GM19455 (cell line): ENCODE data around the gene KRT24.
A peak's percentile ranks its signal among the peaks of the same experiment; 100 is the strongest.

Experiments
- ATAC-seq: cut with Tn5 transposase; IDR thresholded peaks from one replicate; pipeline ENCODE4 v1.9.1; 2021; ENCODE audit not compliant: unreplicated experiment

KRT24 gene

DNA sequence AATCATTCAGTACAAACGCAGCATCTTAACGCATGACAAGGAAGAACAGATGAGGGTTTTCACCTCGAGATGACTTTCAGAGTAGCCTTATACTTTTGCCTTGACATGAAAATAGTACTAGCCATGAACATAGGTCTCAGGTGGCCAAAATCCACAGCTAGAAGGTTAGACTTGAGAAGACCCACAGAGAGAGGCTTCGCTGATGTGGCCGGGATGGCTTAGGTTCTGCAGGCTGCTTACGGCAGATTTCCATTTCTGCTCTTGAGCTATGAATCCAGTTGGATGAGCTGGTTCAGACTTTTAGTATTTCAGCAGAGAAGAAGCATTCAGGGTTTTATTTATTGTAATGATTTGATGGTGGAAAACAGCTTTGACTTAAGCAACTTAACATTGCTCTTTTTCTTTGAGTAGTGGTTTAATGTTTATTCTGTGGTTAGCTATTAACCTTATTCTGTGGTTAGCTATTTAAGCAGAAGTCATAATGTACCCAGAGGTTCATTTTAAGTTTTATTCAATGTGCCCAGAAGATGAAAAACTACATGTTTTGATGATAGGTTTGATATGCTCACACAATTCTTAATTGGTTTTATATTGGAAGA is 7.6 kb downstream of the KRT24 start:
- ATAC-seq = no peak

GRCh38 chr17:40694584-40694983 is 9.0 kb downstream of the KRT24 start:
- no peak for ATAC-seq

GRCh38 chr17:40687106-40687505 is 16.4 kb downstream of the KRT24 start:
- no peak for ATAC-seq

- no peak for ATAC-seq
These were observed 17.4 kb downstream of the KRT24 start for GRCh38 chr17:40686192-40686591.

DNA sequence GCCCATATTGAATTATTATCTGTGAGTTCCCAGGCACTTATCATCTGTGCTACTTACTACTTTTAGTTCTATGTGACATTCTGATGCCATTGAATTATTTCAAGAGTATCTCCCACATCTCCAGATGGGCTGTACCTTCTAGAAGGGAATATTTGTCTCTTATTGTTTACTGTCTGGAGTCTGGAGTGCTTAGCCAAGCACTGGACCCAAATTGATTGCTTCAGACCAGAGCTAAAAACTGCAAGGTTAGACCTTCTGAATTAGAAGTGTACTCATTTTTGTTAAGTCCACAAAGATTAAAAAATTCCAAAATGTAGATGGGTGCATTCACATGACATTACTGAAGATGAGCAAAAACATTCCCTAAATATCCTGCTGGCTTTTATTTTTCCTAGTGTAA is 22.6 kb downstream of the KRT24 start:
- no peak for ATAC-seq

DNA sequence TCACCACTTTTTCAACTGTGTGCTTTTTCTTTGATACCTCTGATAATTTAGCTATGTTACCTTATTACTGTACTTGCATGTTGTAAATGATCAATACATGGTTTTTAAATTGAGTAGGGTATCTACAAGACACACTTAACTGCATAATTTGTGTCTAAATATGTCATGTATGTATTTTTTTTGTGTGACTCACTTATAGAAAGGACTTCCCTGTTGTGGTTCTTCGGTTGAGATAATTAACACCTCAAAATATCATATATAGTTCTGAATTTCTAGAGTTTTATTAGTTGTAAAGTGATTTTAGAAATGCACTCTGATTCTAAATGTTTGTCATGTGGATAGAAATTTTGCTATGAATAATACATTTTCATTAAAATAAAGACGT is 24.0 kb downstream of the KRT24 start:
- ATAC-seq = no peak

DNA sequence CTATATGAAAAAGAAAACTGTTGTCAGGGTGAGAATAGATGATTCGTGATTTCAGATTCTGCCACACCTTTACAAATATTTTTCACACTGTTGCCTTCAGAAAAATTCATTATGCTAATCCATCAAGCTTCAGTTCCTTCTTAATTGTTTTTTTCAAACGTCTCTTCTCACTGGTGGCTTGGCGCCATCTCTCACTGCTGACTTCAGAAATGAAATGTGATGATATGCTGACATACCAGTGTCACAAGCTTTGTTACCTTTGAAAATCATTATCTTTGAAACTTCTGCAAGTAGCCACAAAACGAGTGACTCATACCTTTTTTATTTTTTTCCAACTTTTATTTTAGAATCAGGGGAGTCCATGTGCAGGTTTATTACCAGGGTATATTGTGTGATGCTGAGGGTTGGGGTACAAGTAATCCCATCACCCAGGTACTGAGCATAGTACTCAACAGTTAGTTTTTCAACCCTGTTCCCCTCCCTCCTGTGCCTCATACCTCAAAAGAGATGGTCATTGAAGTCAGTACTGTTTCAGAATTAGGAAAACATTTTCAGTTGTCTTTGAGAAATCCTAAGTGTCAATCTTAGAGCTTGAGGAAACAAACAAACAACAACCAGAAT is 24.5 kb downstream of the KRT24 start:
- no peak for ATAC-seq

DNA sequence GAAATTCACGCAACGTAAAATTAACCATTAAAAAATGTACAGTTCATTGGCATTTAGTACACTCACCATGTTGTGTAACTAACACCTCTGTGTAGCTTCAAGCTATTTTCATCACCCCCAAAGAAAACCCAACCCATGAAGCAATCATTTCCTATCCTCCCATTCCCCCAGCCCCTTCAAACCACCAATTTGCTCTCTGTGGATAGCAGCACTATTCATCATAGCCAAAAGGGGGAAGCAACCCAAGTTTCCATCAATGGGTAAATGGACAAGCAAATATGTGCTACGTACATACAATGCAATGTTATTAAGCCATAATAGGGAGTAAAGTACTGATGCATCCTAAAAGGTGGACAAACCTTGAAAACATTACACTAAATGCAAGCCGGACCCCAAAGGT is 27.6 kb downstream of the KRT24 start:
- ATAC-seq = no peak

DNA sequence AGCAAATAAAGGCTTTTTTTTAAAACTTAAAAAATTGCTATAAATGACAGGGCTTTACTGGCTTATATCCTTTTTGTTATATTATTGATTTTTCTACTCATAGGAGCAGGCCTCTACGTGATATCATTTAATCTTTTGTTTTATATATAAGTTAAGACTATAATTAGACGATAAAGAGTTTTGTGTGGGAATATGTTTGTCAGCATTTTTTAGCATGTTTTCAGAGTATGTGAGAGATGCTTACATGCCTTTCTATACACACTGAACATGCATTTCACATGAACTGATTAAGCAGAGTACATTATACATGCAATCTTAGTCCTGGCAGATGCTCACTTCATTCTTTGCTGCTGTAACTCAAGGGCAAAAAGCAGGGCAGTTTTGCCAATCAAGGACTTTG is 30.9 kb downstream of the KRT24 start:
- no peak for ATAC-seq

DNA sequence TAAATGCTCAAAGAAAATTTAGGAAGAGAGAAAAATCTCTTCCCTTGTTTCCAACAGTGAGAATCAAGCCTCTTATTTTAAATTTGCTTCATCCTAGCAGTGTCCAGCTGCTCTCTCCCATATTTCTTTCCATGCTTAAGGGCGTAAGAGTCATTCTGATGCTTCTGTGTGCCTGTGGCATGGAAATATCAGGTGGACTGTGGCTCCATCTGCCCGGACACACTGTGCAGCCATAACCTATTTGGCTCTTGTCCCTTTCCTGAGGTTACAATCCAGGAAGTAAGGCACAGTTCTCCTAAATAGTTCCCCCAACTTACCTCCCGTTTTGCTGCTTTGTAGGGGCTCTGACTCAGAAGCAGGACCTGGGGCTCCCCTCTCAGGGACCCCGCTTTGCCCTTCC is 32.3 kb downstream of the KRT24 start:
- no peak for ATAC-seq

DNA sequence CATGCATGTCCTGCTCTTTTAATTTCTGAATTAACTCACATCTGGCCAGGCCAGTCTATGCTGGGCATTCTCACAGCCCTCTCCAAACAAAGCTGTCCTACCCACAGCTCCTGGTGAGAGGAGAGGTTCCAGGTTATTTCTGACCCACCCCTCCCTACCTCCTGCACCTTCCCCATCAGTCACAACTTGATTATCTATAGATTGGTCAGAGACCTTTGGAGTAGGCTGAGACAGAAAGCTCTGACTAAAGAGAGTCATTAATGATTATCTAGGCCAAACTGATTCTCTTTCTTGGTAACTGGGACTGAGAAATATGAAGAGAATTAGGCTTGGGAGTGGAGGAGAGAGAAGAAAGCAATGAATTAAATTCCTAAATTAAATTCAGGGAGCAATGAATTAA is 37.2 kb downstream of the KRT24 start:
- ATAC-seq = no peak

GRCh38 chr17:40664582-40665333 is 38.8 kb downstream of the KRT24 start, which contains the start of gene KRT222:
Gene KRT222 (minus strand): TSS chr17:40665177. CDS start chr17:40665099, 78 bp downstream.
- ATAC-seq = no peak

GRCh38 chr17:40663252-40663651 is 40.3 kb downstream of the KRT24 start:
- ATAC-seq = no peak

DNA sequence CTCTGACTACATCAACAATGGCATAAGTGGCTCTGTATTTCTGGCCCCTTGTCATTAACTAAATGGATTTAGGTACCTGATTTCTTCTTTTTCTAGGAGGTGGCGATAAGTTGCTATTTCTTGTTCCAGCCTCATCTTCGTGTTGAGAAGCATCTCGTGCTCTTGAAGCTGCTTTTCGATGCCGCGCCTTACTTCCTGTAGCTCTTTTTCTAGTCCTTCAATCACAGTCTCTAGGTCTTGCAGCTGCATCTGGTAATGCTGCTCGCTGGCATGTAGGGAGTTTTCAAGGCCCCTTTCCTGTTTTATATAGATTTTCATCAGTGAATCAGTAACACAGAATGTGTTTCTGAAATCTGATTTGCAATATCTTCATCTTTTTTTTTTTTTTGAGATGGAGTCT is 43.6 kb downstream of the KRT24 start:
- ATAC-seq = no peak

- no peak for ATAC-seq
These were observed 45.2 kb downstream of the KRT24 start for GRCh38 chr17:40658396-40658795.

GRCh38 chr17:40651939-40652338 is 51.6 kb downstream of the KRT24 start:
- no peak for ATAC-seq

DNA sequence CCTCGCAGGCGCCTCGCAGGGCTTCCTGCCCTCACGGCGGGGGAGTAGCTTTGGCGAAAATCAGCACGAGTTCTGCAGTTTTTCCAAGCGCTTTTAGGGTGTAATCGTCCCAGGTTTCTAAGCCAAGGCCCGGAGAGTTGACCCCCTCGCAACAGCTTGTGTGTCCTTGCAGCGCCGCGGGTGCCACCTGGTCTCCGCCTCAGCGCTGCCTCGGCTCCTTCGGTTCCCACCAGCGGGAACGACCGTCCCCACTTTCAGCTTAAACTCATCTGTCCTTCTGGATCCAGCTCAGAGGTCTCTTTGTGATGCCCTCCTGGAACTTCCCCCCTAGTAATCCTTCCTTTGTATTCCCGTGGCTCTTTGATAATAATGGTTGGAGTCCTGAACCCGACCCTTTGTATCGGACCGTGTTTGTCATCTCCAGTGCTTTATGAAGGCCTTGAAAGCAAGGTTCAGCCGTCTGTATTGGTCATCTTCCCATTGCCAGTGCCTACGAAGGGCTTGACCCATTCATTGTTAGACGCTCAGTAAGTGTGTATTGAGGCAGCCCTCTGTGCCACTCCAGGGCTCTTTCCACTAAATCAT is 55.1 kb downstream of the KRT24 start:
- peak; percentile 26 for ATAC-seq
